GM18858 (cell line): ENCODE results near the gene KCTD8.

Source experiments
- ATAC-seq: cut with Tn5 transposase; IDR thresholded peaks from one replicate; pipeline ENCODE4 v1.9.1; 2021; ENCODE audit not compliant: unreplicated experiment

KCTD8 gene

GRCh38 chr4:44165938-44166337 is 282.7 kb downstream of the KCTD8 start:
- ATAC-seq = no peak

- ATAC-seq = no peak
Measured at GRCh38 chr4:44162538-44163270, 285.9 kb downstream of the KCTD8 start.

- ATAC-seq = no peak
Measured at GRCh38 chr4:44161756-44162155, 286.9 kb downstream of the KCTD8 start.

GRCh38 chr4:44160776-44161367 is 287.7 kb downstream of the KCTD8 start:
- ATAC-seq = no peak

GRCh38 chr4:44159991-44160390 is 288.6 kb downstream of the KCTD8 start:
- no peak for ATAC-seq

GRCh38 chr4:44157611-44158277 is 290.9 kb downstream of the KCTD8 start:
- ATAC-seq = no peak

GRCh38 chr4:44150091-44150576 is 298.5 kb downstream of the KCTD8 start:
- ATAC-seq = no peak

- ATAC-seq = no peak
Measured at GRCh38 chr4:44149282-44149681, 299.3 kb downstream of the KCTD8 start.

GRCh38 chr4:44147571-44148075 is 301.0 kb downstream of the KCTD8 start:
- ATAC-seq = no peak

GRCh38 chr4:44146516-44146915 is 302.1 kb downstream of the KCTD8 start:
- no peak for ATAC-seq

- no peak for ATAC-seq
Measured at GRCh38 chr4:44145868-44146267, 302.7 kb downstream of the KCTD8 start.

- ATAC-seq = no peak
Measured at GRCh38 chr4:44132526-44132925, 316.1 kb downstream of the KCTD8 start.
